HFF-Myc (cell line): Measurements from ENCODE around the gene ATIC.

ENCODE experiments used
- DNase-seq: peaks from one replicate; pipeline ENCODE4 v3.0.0-alpha.2; 2011; ENCODE audit warnings: low read depth; ENCODE audit errors: extremely low read depth
- H3K4me3 ChIP-seq: replicated peaks from 2 replicates; pipeline ENCODE4 v1.5.1; 2011; ENCODE audit warnings: low read depth, mild to moderate bottlenecking, control low read depth, low read length
- CTCF ChIP-seq: IDR thresholded peaks from 2 replicates; pipeline ENCODE4 v1.5.1; 2012; ENCODE audit warnings: mild to moderate bottlenecking, low read depth, low read length, control low read depth; ENCODE audit errors: missing control alignments

ATIC gene

DNA sequence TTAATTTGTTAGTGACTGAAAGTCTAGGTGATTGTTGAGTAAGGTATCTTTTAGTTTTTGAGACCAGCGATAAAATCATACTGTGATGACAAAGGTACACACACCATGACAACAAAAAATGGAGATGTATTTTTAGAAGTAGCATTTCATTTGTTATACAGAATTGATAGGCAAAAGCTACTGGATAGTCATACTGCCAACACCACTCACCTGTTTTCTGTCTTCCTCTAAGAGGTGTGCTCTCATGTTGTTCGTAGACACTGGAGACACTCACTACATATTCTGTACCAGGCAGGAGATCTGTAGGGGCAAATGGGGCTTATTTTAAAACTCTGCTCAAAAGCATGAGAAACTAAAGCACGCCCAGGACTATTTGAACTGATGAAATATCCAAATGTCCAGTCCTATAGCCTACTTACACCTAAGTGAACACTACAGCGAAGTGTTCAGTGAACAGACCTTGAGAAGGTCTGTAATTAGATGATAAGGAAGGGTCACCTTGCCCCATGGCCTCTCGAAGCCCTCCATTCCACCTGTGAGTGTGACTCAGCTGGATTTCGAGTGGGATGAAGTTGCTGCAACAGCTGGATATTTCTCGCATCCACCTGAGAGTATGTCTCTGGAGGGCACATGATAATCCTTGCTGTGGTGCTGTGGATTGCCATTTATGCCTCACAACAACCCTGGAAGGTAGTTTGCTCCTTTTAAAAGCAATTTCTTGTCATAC is 76.3 kb downstream of the ATIC start:
- no peak overlapping the region for H3K4me3 ChIP-seq
- TF ChIP-seq CTCF: no peak
- no peak for DNase-seq

- no peak for TF ChIP-seq CTCF
- H3K4me3 ChIP-seq: no peak overlapping the region
- DNase-seq: no peak
These were observed 78.7 kb downstream of the ATIC start for GRCh38 chr2:215390550-215390913.

GRCh38 chr2:215391531-215391930 is 79.7 kb downstream of the ATIC start:
- H3K4me3 ChIP-seq: no peak overlapping the region
- DNase-seq: no peak
- no peak for TF ChIP-seq CTCF

GRCh38 chr2:215392164-215392563 is 80.3 kb downstream of the ATIC start:
- DNase-seq: no peak
- no peak overlapping the region for H3K4me3 ChIP-seq
- TF ChIP-seq CTCF: no peak

- DNase-seq: no peak
- TF ChIP-seq CTCF: no peak
- no peak overlapping the region for H3K4me3 ChIP-seq
These were observed 80.9 kb downstream of the ATIC start for GRCh38 chr2:215392687-215393270.

- no peak for DNase-seq
- TF ChIP-seq CTCF: no peak
- H3K4me3 ChIP-seq: no peak overlapping the region
These were observed 82.4 kb downstream of the ATIC start for GRCh38 chr2:215394102-215394805.
